ENCODE results near the gene ALG9. TPM values are rescaled to one million over a fixed set of nuclear protein-coding genes. Genes with fewer than 3 reads are reported as not detected.

The ALG9 gene, protein sequence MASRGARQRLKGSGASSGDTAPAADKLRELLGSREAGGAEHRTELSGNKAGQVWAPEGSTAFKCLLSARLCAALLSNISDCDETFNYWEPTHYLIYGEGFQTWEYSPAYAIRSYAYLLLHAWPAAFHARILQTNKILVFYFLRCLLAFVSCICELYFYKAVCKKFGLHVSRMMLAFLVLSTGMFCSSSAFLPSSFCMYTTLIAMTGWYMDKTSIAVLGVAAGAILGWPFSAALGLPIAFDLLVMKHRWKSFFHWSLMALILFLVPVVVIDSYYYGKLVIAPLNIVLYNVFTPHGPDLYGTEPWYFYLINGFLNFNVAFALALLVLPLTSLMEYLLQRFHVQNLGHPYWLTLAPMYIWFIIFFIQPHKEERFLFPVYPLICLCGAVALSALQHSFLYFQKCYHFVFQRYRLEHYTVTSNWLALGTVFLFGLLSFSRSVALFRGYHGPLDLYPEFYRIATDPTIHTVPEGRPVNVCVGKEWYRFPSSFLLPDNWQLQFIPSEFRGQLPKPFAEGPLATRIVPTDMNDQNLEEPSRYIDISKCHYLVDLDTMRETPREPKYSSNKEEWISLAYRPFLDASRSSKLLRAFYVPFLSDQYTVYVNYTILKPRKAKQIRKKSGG
- total RNA-seq, result 15.6 and 23.2 TPM in 2 replicates

DNA sequence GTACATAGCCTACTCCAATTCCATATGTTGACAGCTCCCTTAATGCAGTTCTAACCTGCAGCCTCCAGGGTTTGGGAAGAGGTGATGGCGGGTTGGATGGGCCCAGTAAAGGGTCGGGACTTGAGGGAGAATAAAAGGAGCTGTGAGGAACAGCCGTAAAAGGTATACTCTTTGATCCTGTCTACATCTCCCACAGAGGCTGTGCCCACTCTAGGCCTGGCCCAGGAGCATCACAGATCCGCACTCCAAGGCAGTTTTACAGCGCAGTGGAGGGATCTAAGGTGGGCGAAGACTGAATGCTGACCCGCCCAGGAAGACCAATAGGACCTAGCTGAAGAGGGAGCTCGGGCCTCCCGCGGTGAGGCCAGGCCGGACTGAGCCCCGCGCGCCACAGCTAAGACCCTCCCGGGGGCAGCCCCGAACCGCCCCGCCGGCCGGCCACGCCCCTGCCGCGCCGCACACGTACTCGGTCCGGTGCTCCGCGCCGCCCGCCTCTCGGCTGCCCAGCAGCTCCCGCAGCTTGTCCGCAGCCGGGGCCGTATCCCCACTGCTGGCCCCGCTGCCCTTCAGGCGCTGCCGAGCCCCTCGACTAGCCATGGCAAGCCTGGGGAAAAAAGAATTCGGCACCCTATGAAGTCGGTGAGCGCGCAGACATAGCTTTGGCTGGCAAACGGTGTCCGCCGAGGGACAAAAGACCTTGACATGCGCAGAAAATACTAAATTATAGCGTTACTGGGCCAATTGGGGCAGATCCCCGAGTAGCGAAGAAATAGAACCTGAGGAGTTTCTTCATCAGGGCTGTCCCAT, at the start of gene ALG9:
TSS of gene ALG9 (minus strand) at position 696 of the 807 bp plus-strand sequence. CDS start at position 597, 99 bp downstream.

DNA sequence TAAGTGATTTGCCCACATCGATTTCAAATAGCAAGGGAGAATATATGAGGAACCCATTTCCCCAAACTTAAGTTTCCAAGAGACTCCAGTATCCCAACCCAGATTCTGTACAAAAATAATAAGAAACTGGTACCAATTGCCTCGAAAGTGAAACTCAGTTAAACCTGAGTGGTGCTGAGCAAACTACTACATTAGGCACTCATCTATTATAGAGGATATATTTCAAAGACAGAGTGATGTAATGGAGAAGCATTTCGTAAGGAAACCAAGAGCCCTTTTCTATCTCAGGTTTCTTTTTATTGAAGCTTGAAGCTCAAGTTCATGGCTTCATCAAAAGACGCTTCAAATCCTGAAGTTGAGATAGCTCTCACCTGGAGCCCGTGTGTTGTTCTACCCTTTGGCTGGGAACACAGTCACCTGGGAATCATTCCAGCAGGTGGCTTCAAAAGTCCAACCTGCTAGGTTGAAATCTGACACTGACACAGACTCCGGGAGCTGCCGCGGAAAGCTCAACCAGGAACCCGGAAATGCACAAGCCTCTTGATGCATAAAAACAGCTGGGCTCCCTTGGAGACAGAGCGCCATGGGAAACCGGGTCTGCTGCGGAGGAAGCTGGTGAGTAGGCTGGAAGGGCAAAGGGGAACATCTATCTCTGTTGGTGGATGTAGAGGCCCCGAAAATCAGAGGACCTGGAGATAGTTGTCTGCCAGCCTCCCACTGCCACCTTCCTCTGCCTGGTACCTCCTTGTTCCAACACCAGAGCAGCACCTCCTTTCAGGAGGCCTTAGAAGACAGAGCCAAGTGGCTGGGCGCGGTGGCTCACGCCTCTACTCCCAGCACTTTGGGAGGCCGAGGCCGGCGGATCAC, 47.2 kb upstream of the ALG9 start, which contains the start of gene C11orf52:
TSS of gene C11orf52 (plus strand) at position 524 of the 867 bp plus-strand sequence. CDS start at position 584, 60 bp downstream.

DNA sequence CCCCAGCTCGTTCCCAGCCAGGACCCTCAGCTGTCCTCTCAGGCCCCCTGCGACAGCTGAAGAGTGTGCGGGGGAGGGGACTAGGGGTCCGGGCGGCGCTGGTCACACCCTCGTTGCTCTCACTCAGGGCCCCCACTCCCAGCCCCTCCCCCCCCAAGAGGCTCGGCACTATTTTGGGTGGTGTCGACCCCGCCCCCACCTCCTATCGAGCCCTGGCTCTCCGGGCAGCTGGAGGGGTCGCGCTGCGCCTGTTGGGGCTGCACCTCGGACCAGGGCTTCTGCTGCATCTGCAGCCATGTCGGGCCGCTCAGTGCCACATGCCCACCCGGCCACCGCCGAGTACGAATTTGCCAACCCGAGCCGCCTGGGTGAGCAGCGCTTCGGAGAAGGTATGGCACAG, 41.2 kb upstream of the ALG9 start, which contains the start of gene HSPB2:
TSS of gene HSPB2 (plus strand) at position 200 of the 400 bp plus-strand sequence. CDS start at position 296, 96 bp downstream.

DNA sequence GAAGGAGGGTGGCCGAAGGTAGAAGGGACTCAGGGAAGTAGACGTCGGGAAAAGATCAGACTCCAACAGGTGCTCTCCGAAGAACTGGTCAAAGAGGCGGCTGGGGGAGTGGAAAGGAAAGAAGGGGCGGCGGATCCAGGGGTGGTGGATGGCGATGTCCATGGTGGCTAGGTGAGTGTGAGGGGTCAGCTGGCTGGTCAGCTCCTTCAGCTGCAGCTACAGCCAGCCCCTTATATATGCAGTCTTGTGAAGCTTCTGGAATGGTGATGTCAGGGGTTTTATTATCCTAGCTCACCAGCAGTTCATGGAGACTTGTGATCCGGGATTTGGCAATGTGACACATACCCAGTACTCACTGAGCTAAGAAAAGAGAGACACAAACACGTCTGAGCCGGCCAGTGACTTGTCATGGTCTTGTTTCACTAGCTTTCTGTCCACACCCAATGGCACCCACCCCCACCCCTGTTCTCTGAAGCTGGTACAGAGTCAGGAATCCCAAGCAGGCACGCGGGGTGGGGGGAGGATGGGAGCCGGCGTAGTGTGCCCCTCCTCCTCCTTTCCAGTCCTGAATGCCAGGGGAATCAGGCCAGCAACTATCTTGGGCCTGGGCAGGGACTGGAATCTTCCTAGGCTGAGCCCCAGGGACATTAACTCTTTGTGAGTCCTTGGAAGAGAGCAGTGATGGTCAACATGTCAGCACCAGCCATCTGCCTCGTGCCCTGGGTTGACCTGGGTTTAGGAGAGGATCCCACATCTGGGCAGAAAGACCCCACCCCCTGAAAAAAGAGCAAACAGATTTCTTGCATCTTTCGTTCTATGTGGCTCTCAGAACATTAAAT, 40.4 kb upstream of the ALG9 start, which contains the start of gene CRYAB:
TSS of gene CRYAB (minus strand) at position 208 of the 839 bp plus-strand sequence. CDS start at position 162, 46 bp downstream.

DNA sequence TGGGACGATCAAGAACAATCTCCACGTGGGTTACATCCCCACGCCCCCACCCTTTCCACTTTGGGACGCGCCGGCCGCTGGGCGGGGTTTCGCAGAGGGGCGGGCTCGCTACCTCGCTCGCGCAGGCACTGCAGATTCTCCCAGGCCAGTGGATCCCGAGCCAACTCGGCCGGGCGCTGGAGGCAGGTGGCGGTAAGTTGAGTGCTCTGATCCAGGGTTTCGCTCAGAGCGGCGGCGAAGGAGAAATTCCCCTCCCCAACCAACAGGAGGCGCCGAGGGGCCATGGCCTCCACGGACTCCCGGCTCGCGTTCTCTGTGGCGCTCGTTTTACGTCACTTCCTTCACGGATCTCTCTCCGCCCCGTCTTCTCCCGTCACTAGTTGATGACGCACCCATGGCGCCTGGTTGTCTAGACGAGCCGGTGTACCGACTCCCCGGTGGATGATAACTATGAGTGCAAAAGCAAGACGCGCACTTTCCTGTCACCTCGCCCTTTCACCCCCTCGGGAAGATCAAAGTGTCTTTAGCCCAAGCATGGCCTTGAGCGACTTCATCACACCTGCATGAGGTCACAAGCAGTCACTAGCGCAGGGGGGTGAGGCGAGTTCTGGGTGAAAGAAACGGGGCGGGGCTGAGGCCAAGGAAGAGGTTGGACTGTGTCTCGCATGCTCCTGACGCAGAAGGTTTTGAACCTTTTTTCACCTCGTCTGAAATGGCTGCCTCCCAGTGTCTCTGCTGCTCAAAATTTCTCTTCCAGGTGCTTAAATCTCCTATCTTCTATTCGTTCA, 7.7 kb upstream of the ALG9 start, which contains the start of the genes CFAP68 and FDXACB1:
TSS of gene CFAP68 (plus strand) at position 693 of the 788 bp plus-strand sequence. CDS start at position 713, 20 bp downstream.
TSS of gene FDXACB1 (minus strand) at position 317 of the 788 bp plus-strand sequence. CDS start at position 284, 33 bp downstream.

DNA sequence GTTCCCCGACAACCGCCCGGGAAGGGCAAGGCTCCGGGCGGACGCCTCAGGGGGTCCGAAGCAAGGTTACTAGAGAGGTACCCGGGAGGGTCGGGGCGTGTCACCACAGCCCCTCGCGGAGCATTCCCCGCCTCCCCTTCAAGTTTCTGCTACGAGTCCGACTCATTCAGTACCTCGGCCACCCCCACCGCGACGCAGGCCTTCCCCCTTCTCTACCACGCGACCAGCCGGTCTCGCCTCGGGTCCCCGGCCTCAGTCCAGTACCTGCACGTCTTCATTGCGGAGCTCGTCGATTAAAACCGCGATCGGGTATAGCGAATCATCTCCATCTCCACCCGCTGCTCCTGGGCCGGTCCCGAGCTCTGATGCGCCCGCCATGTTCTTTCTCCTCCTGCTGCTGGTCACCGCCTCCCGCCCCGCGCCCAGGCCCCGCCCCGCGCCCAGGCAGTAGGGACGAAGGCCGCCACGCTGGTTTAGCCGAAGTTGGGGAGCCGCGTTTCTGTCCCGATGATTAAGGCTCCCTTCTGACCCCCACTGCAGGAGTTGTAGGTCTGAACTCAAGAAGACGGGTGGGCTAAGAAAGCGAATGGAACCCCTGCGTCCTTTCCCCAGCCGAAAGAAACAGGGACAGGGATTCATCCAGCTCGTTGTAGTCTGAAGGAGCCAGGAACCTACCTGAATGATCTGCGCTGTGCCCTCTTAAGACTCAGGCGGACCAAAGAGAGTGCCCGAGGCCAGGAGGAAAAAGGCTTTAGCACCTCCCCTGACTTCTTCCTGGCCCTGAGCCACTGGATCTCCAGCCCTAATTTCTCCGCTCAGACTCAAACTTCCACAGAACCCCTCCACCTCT, 105.2 kb downstream of the ALG9 start, which contains the start of gene PPP2R1B:
TSS of gene PPP2R1B (minus strand) at position 406 of the 850 bp plus-strand sequence. CDS start at position 378, 28 bp downstream.

Other genes with a start within 250 kb of the ALG9 start
- 26.7 and 34.5 TPM in 2 replicates for gene PPP2R1B, start 105.2 kb downstream of the ALG9 start, total RNA-seq
- 1.6 and 1.9 TPM in 2 replicates for gene FDXACB1, start 7.6 kb upstream of the ALG9 start, total RNA-seq
- 9.5 and 13.0 TPM in 2 replicates for gene CFAP68, start 8.0 kb upstream of the ALG9 start, total RNA-seq
- 9.0 and 11.9 TPM in 2 replicates for gene CRYAB, start 40.2 kb upstream of the ALG9 start, total RNA-seq
- 0.43 and 0.63 TPM in 2 replicates for gene HSPB2, start 41.2 kb upstream of the ALG9 start, total RNA-seq
- gene C11orf52, start 47.3 kb upstream of the ALG9 start, total RNA-seq, result 0.47 TPM in 1 of 2 replicates, not detected in the other
- gene DIXDC1, start 65.8 kb upstream of the ALG9 start, total RNA-seq, result 15.3 and 15.5 TPM in 2 replicates
- gene DLAT, start 153.8 kb upstream of the ALG9 start, total RNA-seq, result 15.5 and 18.1 TPM in 2 replicates
- 1.1 and 1.4 TPM in 2 replicates for gene PIH1D2, start 202.4 kb upstream of the ALG9 start, total RNA-seq
- 13.7 and 18.9 TPM in 2 replicates for gene NKAPD1, start 202.7 kb upstream of the ALG9 start, total RNA-seq
- 53.4 and 67.6 TPM in 2 replicates for gene TIMM8B, start 215.2 kb upstream of the ALG9 start, total RNA-seq
- 162 and 201 TPM in 2 replicates for gene SDHD, start 215.3 kb upstream of the ALG9 start, total RNA-seq

All from bronchial smooth muscle cell (primary cell).